GM23338 (cell line): ENCODE measurements around the gene TMBIM6. TPM values are rescaled to one million over a fixed set of nuclear protein-coding genes. Genes with fewer than 3 reads are reported as not detected.

Source experiments
- ATAC-seq: fragments of 200-7000 bp; cut with Tn5 transposase; 3 replicates; pipeline ENCODE4 v1.9.1; 2020
- DNase-seq: peaks from one replicate; pipeline ENCODE4 v3.0.0-alpha.2; 2015; ENCODE audit warnings: low spot score
- H2AFZ ChIP-seq: fragments of 200-600 bp; sonication (generic); 2 replicates; pipeline ENCODE4 v1.8.0; 2016; ENCODE audit warnings: antibody characterized with exemption, mild to moderate bottlenecking, moderate library complexity
- H3F3A ChIP-seq: fragments of 200-600 bp; sonication (generic); replicated peaks from 2 replicates; pipeline ENCODE4 v1.8.0; 2017; ENCODE audit warnings: antibody characterized with exemption, mixed run types, low read depth
- H3K27ac ChIP-seq: fragments of 200-600 bp; sonication (generic); 2 replicates; pipeline ENCODE4 v1.6.1; 2016; ENCODE audit warnings: low read depth
- H3K27me3 ChIP-seq: fragments of 200-600 bp; sonication (generic); 2 replicates; pipeline ENCODE4 v1.8.0; 2016; ENCODE audit warnings: mild to moderate bottlenecking, mixed run types, moderate library complexity; ENCODE audit not compliant: insufficient read depth
- H3K36me3 ChIP-seq: fragments of 200-600 bp; sonication (generic); 2 replicates; pipeline ENCODE4 v1.8.0; 2016; ENCODE audit warnings: mild to moderate bottlenecking; ENCODE audit not compliant: insufficient read depth
- H3K4me1 ChIP-seq: fragments of 200-600 bp; sonication (generic); 2 replicates; pipeline ENCODE4 v1.8.0; 2016; ENCODE audit warnings: mild to moderate bottlenecking, moderate library complexity; ENCODE audit not compliant: insufficient read depth
- H3K4me2 ChIP-seq: fragments of 200-600 bp; sonication (generic); 2 replicates; pipeline ENCODE4 v1.7.1; 2017; ENCODE audit warnings: mixed run types
- H3K4me3 ChIP-seq: fragments of 200-600 bp; sonication (generic); 2 replicates; pipeline ENCODE4 v1.6.1; 2016; ENCODE audit warnings: mixed run types
- H3K79me2 ChIP-seq: fragments of 200-600 bp; sonication (generic); replicated peaks from 2 replicates; pipeline ENCODE4 v1.8.0; 2017; ENCODE audit warnings: mild to moderate bottlenecking; ENCODE audit not compliant: insufficient read depth
- H3K9me2 ChIP-seq: fragments of 200-600 bp; sonication (generic); 2 replicates; pipeline ENCODE4 v1.8.0; 2017; ENCODE audit not compliant: insufficient read depth
- H4K20me1 ChIP-seq: fragments of 200-600 bp; sonication (generic); replicated peaks from 2 replicates; pipeline ENCODE4 v1.8.0; 2017; ENCODE audit warnings: mild to moderate bottlenecking; ENCODE audit not compliant: insufficient read depth
- H3K27ac Mint-ChIP-seq: 2 replicates; pipeline ENCODE4 v1.8.0; 2020; ENCODE audit warnings: inconsistent platforms, mild to moderate bottlenecking, moderate library complexity, mixed read lengths
- H3K27me3 Mint-ChIP-seq: 3 replicates; pipeline ENCODE4 v1.8.0; 2022; ENCODE audit warnings: low read depth, mild to moderate bottlenecking, moderate library complexity, mixed read lengths, inconsistent platforms; ENCODE audit not compliant: insufficient read depth, poor library complexity
- H3K36me3 Mint-ChIP-seq: 3 replicates; pipeline ENCODE4 v1.8.0; 2021; ENCODE audit warnings: low read depth, mild to moderate bottlenecking, inconsistent platforms, moderate library complexity, mixed read lengths
- H3K4me1 Mint-ChIP-seq: 3 replicates; pipeline ENCODE4 v1.8.0; 2020; ENCODE audit warnings: mild to moderate bottlenecking, inconsistent platforms, mixed read lengths
- H3K4me3 Mint-ChIP-seq: 3 replicates; pipeline ENCODE4 v1.8.0; 2021; ENCODE audit warnings: moderate library complexity, mild to moderate bottlenecking, inconsistent platforms, mixed read lengths
- H3K9me3 Mint-ChIP-seq: 3 replicates; pipeline ENCODE4 v1.8.0; 2020; ENCODE audit warnings: moderate library complexity, mild to moderate bottlenecking, inconsistent platforms, mixed read lengths
- CREB1 ChIP-seq: fragments of 250-450 bp; sonication (Bioruptor Pico); IDR thresholded peaks from 2 replicates; pipeline ENCODE4 v1.5.0; 2020; ENCODE audit warnings: low read depth, mild to moderate bottlenecking, moderate library complexity
- ETS1 ChIP-seq: IDR thresholded peaks from 2 replicates; pipeline ENCODE4 v1.6.1; 2016; ENCODE audit warnings: antibody characterized with exemption
- EZH2 ChIP-seq: fragments of 200-600 bp; sonication (generic); IDR thresholded peaks from one replicate; pipeline ENCODE4 v1.8.0; 2017; ENCODE audit warnings: antibody characterized with exemption, mild to moderate bottlenecking, low read depth; ENCODE audit not compliant: unreplicated experiment
- EZH2phosphoT487 ChIP-seq: fragments of 200-600 bp; sonication (generic); IDR thresholded peaks from one replicate; pipeline ENCODE4 v1.8.1; 2018; ENCODE audit warnings: antibody characterized with exemption; ENCODE audit not compliant: unreplicated experiment
- NANOG ChIP-seq: IDR thresholded peaks from 2 replicates; pipeline ENCODE4 v1.6.1; 2016; ENCODE audit warnings: antibody characterized with exemption, borderline replicate concordance
- POLR2AphosphoS5 ChIP-seq: IDR thresholded peaks from 2 replicates; pipeline ENCODE4 v1.6.1; 2016; ENCODE audit warnings: antibody characterized with exemption, low read depth
- REST ChIP-seq: IDR thresholded peaks from one replicate; pipeline ENCODE4 v1.6.1; 2018; ENCODE audit warnings: antibody characterized with exemption; ENCODE audit not compliant: unreplicated experiment
- STAT1 ChIP-seq: IDR thresholded peaks from one replicate; pipeline ENCODE4 v1.6.1; 2016; ENCODE audit warnings: antibody characterized with exemption; ENCODE audit not compliant: unreplicated experiment
- ZNF114 ChIP-seq: fragments of 250-450 bp; sonication (Bioruptor Pico); IDR thresholded peaks from 2 replicates; pipeline ENCODE4 v1.5.0; 2020; ENCODE audit warnings: mild to moderate bottlenecking, moderate library complexity
- ZNF331 ChIP-seq: fragments of 250-450 bp; sonication (Bioruptor Pico); IDR thresholded peaks from 2 replicates; pipeline ENCODE4 v1.5.0; 2020; ENCODE audit warnings: low read depth, mild to moderate bottlenecking, moderate library complexity
- polyA plus RNA-seq: library from polyadenylated mRNA; unstranded; fragments of >200 nt; fragmentation: Nextera tagmentation; extraction: Ambion mirVana; gene quantifications from 2 replicates; pipeline ENCODE4 v1.2.1, GENCODE V29; 2016
- total RNA-seq: library from RNA; depleted of rRNA; stranded (reverse); fragments of >200 nt; shearing (Covaris generic); gene quantifications from 2 replicates; pipeline ENCODE4 v1.2.3, GENCODE V29; 2014

Gene TMBIM6
- total and polyA plus RNA-seq, 2 experiments from 2014 or later, result 245 to 349 TPM

- Mint-ChIP-seq H3K36me3 (peaks cover 1% of the 10 kb centered on the region), H3K4me1 (peaks cover 38% of the 10 kb centered on the region), H3K27me3 (peaks cover 25% of the 10 kb centered on the region), H3K9me3 (no peaks in the 10 kb centered on the region; the same call in 2 of the 3 replicates), H3K27ac (no peak overlapping the region), H3K4me3 (peak overlapping the region; percentile 91)
- Histone ChIP-seq H3K4me1 (peaks cover 37% of the 10 kb centered on the region), H3K27ac (peak overlapping the region; percentile 63; the same call in 1 of the 2 replicates), H2AFZ (no peak overlapping the region), H3F3A (no peaks in the 10 kb centered on the region), H3K4me3 (peak overlapping the region; percentile 96), H3K27me3 (peaks cover 23% of the 10 kb centered on the region), H3K4me2 (peak overlapping the region; percentile 82), H3K36me3 (no peaks in the 10 kb centered on the region), H3K9me2 (peaks cover 4% of the 10 kb centered on the region; the same call in 1 of the 2 replicates), H3K79me2 (peaks cover 60% of the 10 kb centered on the region), H4K20me1 (peaks cover 10% of the 10 kb centered on the region; the same call in 1 of the 2 replicates)
- TF ChIP-seq CREB1, result no peak
- TF ChIP-seq REST, result no peak
- no peak for TF ChIP-seq POLR2AphosphoS5
- DNase-seq (peak; percentile 46), ATAC-seq (peak; percentile 2; the same call in 1 of the 3 replicates)
These were observed 35.8 kb upstream of the TMBIM6 start for GRCh38 chr12:49705479-49706134.

GRCh38 chr12:49706351-49707127, 34.8 kb upstream of the TMBIM6 start:
- peak; percentile 64 for ATAC-seq
- peaks cover 25% of the 10 kb centered on the region for H3K27me3 Mint-ChIP-seq
- TF ChIP-seq EZH2 (no peak), NANOG (no peak), EZH2phosphoT487 (no peak), ETS1 (no peak), POLR2AphosphoS5 (no peak), ZNF114 (no peak), STAT1 (no peak), CREB1 (no peak), REST (no peak), ZNF331 (CRISPR knock-in tag) (no peak)

More at GRCh38 chr12:49706351-49707127, 34.8 kb upstream of the TMBIM6 start:
- H3K9me2 ChIP-seq, result peaks cover 4% of the 10 kb centered on the region; the same call in 1 of the 2 replicates
- Mint-ChIP-seq H3K36me3 (no peaks in the 10 kb centered on the region; the same call in 1 of the 3 replicates), H3K4me3 (peak overlapping the region; percentile 91), H3K9me3 (no peaks in the 10 kb centered on the region; the same call in 2 of the 3 replicates), H3K27ac (no peak overlapping the region; the same call in 1 of the 2 replicates), H3K4me1 (peaks cover 38% of the 10 kb centered on the region)
- H2AFZ ChIP-seq, result no peak overlapping the region
- peaks cover 10% of the 10 kb centered on the region; the same call in 1 of the 2 replicates for H4K20me1 ChIP-seq
- H3K27me3 ChIP-seq, result peaks cover 23% of the 10 kb centered on the region
- H3K27ac ChIP-seq, result peak overlapping the region; percentile 63; the same call in 1 of the 2 replicates
- DNase-seq, result peak; percentile 65
- H3K4me1 ChIP-seq, result peaks cover 37% of the 10 kb centered on the region
- H3K79me2 ChIP-seq, result peaks cover 51% of the 10 kb centered on the region
- H3K4me2 ChIP-seq, result peak overlapping the region; percentile 82
- H3K4me3 ChIP-seq, result peak overlapping the region; percentile 96
- no peaks in the 10 kb centered on the region for H3F3A ChIP-seq
- no peaks in the 10 kb centered on the region for H3K36me3 ChIP-seq
